OCI-LY7 (cell line): ENCODE results near the gene B4GAT1. TPM values are rescaled to one million over a fixed set of nuclear protein-coding genes. Genes with fewer than 3 reads are reported as not detected.

Experiments used
- BruUV-seq: library from RNA; stranded (reverse); fragments of 400-500 nt; replicated peaks from 2 replicates; lab custom pipeline; 2021; lab: Mats Ljungman, UMichigan
- CTCF ChIA-PET: fragments of 300-600 bp; sonication (Branson Sonifier 250); formaldehyde crosslinking; loops from one replicate; lab custom pipeline; 2022; ENCODE audit warnings: antibody characterized with exemption; ENCODE audit not compliant: unreplicated experiment; lab: Charles Lee
- POLR2A ChIA-PET: fragments of 300-600 bp; sonication (Branson Sonifier 250); formaldehyde crosslinking; loops from one replicate; lab custom pipeline; 2022; ENCODE audit warnings: antibody characterized with exemption; lab: Charles Lee
- DNase-seq: peaks from one replicate; pipeline ENCODE4 v3.0.0-alpha.2; 2015; ENCODE audit warnings: low spot score
- H2AFZ ChIP-seq: fragments of 200-600 bp; sonication (generic), shearing (Covaris generic); 2 replicates; pipeline ENCODE4 v1.6.1; 2014; ENCODE audit warnings: mild to moderate bottlenecking, antibody characterized with exemption, low read length, moderate library complexity
- H3K27ac ChIP-seq: fragments of 200-600 bp; sonication (generic); 2 replicates; pipeline ENCODE4 v1.5.1; 2014; ENCODE audit warnings: mixed run types, low read depth, mild to moderate bottlenecking, moderate library complexity, low read length, inconsistent platforms; ENCODE audit not compliant: poor library complexity, severe bottlenecking
- H3K36me3 ChIP-seq: fragments of 200-600 bp; sonication (generic); 2 replicates; pipeline ENCODE4 v1.6.1; 2014; ENCODE audit warnings: mild to moderate bottlenecking, antibody characterized with exemption, low read length, moderate library complexity, mixed read lengths; ENCODE audit not compliant: insufficient read depth
- H3K4me1 ChIP-seq: fragments of 200-600 bp; sonication (generic); 2 replicates; pipeline ENCODE4 v1.5.1; 2014; ENCODE audit warnings: mild to moderate bottlenecking, low read length; ENCODE audit not compliant: insufficient read depth, poor library complexity, severe bottlenecking
- H3K4me2 ChIP-seq: fragments of 200-600 bp; sonication (generic); 2 replicates; pipeline ENCODE4 v1.6.1; 2014; ENCODE audit warnings: mild to moderate bottlenecking, low read length
- H3K4me3 ChIP-seq: fragments of 200-600 bp; sonication (generic); 2 replicates; pipeline ENCODE4 v1.5.1; 2014; ENCODE audit warnings: mild to moderate bottlenecking, low read depth, low read length; ENCODE audit not compliant: poor library complexity, severe bottlenecking
- H3K79me2 ChIP-seq: fragments of 200-600 bp; sonication (generic); 2 replicates; pipeline ENCODE4 v1.6.1; 2016; ENCODE audit warnings: low read depth, mild to moderate bottlenecking, low read length, moderate library complexity, mixed read lengths; ENCODE audit not compliant: insufficient read depth
- H3K9me2 ChIP-seq: fragments of 200-600 bp; sonication (generic); 2 replicates; pipeline ENCODE4 v1.6.1; 2016; ENCODE audit warnings: mild to moderate bottlenecking, low read length, mixed read lengths; ENCODE audit not compliant: insufficient read depth
- H3K9me3 ChIP-seq: fragments of 200-600 bp; sonication (generic); 2 replicates; pipeline ENCODE4 v1.6.1; 2014; ENCODE audit warnings: mild to moderate bottlenecking, mixed run types, low read length, mixed read lengths
- H4K20me1 ChIP-seq: fragments of 200-600 bp; sonication (generic); 2 replicates; pipeline ENCODE4 v1.6.1; 2014; ENCODE audit warnings: mild to moderate bottlenecking, antibody characterized with exemption, low read length, moderate library complexity, mixed read lengths; ENCODE audit not compliant: insufficient read depth
- EZH2phosphoT487 ChIP-seq: fragments of 200-600 bp; sonication (generic); IDR thresholded peaks from 2 replicates; pipeline ENCODE4 v1.6.1; 2018; ENCODE audit warnings: low read depth, borderline replicate concordance, mild to moderate bottlenecking, mixed run types, antibody characterized with exemption, low read length, moderate library complexity, mixed read lengths
- intact Hi-C: fragments of 100-400 bp; cut with micrococcal nuclease; formaldehyde crosslinking; loops from one replicate; pipeline ENCODE4 v1.10.0; 2022; ENCODE audit not compliant: unreplicated experiment
- small RNA-seq: library from RNA; depleted of rRNA; stranded (forward); fragments of <200 nt; gene quantifications from one replicate; pipeline ENCODE3, GENCODE V24; 2014
- total RNA-seq, 2 experiments: library from RNA; depleted of rRNA in 1 of 2; stranded (reverse); fragments of >200 nt in 1 of 2; shearing (Covaris generic) in 1 of 2; gene quantifications; 2 replicates each; pipeline ENCODE4 v1.2.3, GENCODE V29; 2014 to 2022
- TF ChIP-seq, protein P1 (sequence below): fragments of 200-600 bp; sonication (generic); conservative IDR thresholded peaks from 2 replicates; pipeline ENCODE4 v1.5.1; 2014; ENCODE audit warnings: mild to moderate bottlenecking, antibody characterized with exemption, low read length, moderate library complexity, mixed read lengths

B4GAT1 gene
- total RNA-seq, 2 experiments from 2014 or later, result 9.8 to 11.7 TPM

DNA sequence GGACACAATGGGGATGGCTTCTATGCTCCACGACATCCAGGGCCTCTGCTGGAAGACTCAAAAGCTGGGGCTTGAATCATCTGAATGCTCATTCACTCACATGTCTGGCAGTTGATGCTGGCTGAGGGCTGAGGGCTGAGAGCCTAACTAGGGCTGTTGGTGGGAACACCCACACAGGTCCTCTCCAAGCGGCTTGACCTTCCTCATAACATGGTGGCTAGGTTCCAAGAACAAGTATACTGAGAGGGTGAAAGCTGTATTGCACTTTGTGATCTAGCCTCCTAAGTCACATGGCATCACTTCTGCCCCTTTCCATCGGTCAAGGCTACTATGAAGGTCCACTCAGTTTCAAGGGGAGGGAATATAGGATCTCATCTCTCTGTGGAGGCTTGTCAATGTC, 48.2 kb downstream of the B4GAT1 start:
- ChIA-PET POLR2A (no interaction called here), CTCF (interaction anchor here (0.6 kb wide), 1 partner anchor 12 kb away, joined by 3 read pairs; no protein-coding TSS in a partner anchor)
- intact Hi-C loops, result no loop called here
- TF ChIP-seq EZH2phosphoT487, result no peak
- TF ChIP-seq, protein P1, sequence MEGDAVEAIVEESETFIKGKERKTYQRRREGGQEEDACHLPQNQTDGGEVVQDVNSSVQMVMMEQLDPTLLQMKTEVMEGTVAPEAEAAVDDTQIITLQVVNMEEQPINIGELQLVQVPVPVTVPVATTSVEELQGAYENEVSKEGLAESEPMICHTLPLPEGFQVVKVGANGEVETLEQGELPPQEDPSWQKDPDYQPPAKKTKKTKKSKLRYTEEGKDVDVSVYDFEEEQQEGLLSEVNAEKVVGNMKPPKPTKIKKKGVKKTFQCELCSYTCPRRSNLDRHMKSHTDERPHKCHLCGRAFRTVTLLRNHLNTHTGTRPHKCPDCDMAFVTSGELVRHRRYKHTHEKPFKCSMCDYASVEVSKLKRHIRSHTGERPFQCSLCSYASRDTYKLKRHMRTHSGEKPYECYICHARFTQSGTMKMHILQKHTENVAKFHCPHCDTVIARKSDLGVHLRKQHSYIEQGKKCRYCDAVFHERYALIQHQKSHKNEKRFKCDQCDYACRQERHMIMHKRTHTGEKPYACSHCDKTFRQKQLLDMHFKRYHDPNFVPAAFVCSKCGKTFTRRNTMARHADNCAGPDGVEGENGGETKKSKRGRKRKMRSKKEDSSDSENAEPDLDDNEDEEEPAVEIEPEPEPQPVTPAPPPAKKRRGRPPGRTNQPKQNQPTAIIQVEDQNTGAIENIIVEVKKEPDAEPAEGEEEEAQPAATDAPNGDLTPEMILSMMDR, result no peak
- BruUV-seq, result no TSS peak
- no peak for DNase-seq
- Histone ChIP-seq H3K36me3 (no peaks in the 10 kb centered on the region), H3K4me1 (no peaks in the 10 kb centered on the region), H3K4me2 (no peak overlapping the region), H3K9me2 (no peaks in the 10 kb centered on the region), H3K9me3 (no peaks in the 10 kb centered on the region), H4K20me1 (no peaks in the 10 kb centered on the region), H3K4me3 (no peak overlapping the region), H3K27ac (no peak overlapping the region), H3K79me2 (no peaks in the 10 kb centered on the region), H2AFZ (no peak overlapping the region)

DNA sequence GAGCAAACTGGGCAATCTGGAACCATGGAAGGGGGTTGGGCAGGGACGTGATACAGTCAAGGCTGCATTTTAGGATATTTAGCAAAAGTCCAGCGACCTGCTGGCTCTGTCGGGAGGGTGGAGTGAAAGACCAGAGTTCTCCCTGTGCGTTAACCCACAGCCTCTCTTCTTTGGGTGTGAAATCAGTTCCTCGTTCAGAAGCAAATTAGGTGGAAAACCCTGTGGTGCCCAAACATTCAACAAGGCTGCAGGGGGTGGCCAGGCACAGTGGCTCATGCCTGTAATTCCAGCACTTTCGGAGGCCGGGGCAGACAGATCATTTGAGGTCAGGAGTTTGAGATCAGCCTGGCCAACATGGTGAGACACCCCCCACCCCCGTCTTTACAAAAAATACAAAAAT, 49.8 kb downstream of the B4GAT1 start:
- no peak overlapping the region for H2AFZ ChIP-seq
- H4K20me1 ChIP-seq, result no peaks in the 10 kb centered on the region
- no peak overlapping the region for H3K4me2 ChIP-seq
- H3K9me3 ChIP-seq, result no peaks in the 10 kb centered on the region
- intact Hi-C loops, result no loop called here
- no TSS peak for BruUV-seq
- ChIA-PET CTCF (no interaction called here), POLR2A (interaction anchor here (1.7 kb wide), 1 partner anchor 9 kb away, joined by 5 read pairs; the partner anchor contains the start of gene YIF1A)
- no peaks in the 10 kb centered on the region for H3K79me2 ChIP-seq
- H3K4me1 ChIP-seq, result no peaks in the 10 kb centered on the region
- no peaks in the 10 kb centered on the region for H3K9me2 ChIP-seq
- no peak for DNase-seq
- no peaks in the 10 kb centered on the region for H3K36me3 ChIP-seq
- TF ChIP-seq, protein P1, result no peak
- no peak for TF ChIP-seq EZH2phosphoT487
- H3K27ac ChIP-seq, result no peak overlapping the region
- no peak overlapping the region for H3K4me3 ChIP-seq

Small RNA genes within 50 kb of the gene (small RNA-seq; reads per million reads assigned to genes)
- gene RF00017 (not detected), gene RNU1-84P (0.21 reads per million)

Other genes starting within 250 kb of the B4GAT1 start
- gene KLC2, start 89.9 kb downstream of the B4GAT1 start, total RNA-seq (2014; rRNA removed; shearing (Covaris generic)), result 19.8 and 22.1 TPM in 2 replicates
- gene KLC2, start 89.9 kb downstream of the B4GAT1 start, total RNA-seq (2022), result 43.6 and 55.2 TPM in 2 replicates
- 69.2 and 77.7 TPM in 2 replicates for gene RAB1B, start 79.0 kb downstream of the B4GAT1 start, total RNA-seq (2014; rRNA removed; shearing (Covaris generic))
- 81.8 and 88.1 TPM in 2 replicates for gene RAB1B, start 79.0 kb downstream of the B4GAT1 start, total RNA-seq (2022)
- gene CNIH2, start 69.5 kb downstream of the B4GAT1 start, total RNA-seq (2014; rRNA removed; shearing (Covaris generic)), result 0.23 and 0.60 TPM in 2 replicates
- 2.7 and 3.5 TPM in 2 replicates for gene CNIH2, start 69.5 kb downstream of the B4GAT1 start, total RNA-seq (2022)
- 63.9 and 73.4 TPM in 2 replicates for gene YIF1A, start 58.5 kb downstream of the B4GAT1 start, total RNA-seq (2014; rRNA removed; shearing (Covaris generic))
- 44.9 and 57.2 TPM in 2 replicates for gene YIF1A, start 58.5 kb downstream of the B4GAT1 start, total RNA-seq (2022)
- not detected in 2 replicates for gene TMEM151A, start 55.7 kb downstream of the B4GAT1 start, total RNA-seq (2014; rRNA removed; shearing (Covaris generic))
- not detected in 2 replicates for gene TMEM151A, start 55.7 kb downstream of the B4GAT1 start, total RNA-seq (2022)
- 0.08 TPM in 1 of 2 replicates, not detected in the other for gene CD248, start 30.6 kb downstream of the B4GAT1 start, total RNA-seq (2014; rRNA removed; shearing (Covaris generic))
- 0.18 and 0.46 TPM in 2 replicates for gene CD248, start 30.6 kb downstream of the B4GAT1 start, total RNA-seq (2022)
- gene RIN1, start 11.2 kb downstream of the B4GAT1 start, total RNA-seq (2014; rRNA removed; shearing (Covaris generic)), result 1.2 and 1.6 TPM in 2 replicates
- 2.9 and 3.7 TPM in 2 replicates for gene RIN1, start 11.2 kb downstream of the B4GAT1 start, total RNA-seq (2022)
- gene BRMS1, start 2.5 kb downstream of the B4GAT1 start, total RNA-seq (2014; rRNA removed; shearing (Covaris generic)), result 43.8 and 56.2 TPM in 2 replicates
- gene BRMS1, start 2.5 kb downstream of the B4GAT1 start, total RNA-seq (2022), result 35.9 and 43.1 TPM in 2 replicates
- 24.7 and 33.6 TPM in 2 replicates for gene SLC29A2, start 24.1 kb upstream of the B4GAT1 start, total RNA-seq (2014; rRNA removed; shearing (Covaris generic))
- gene SLC29A2, start 24.1 kb upstream of the B4GAT1 start, total RNA-seq (2022), result 55.6 and 56.4 TPM in 2 replicates
- gene NPAS4, start 73.4 kb upstream of the B4GAT1 start, total RNA-seq (2014; rRNA removed; shearing (Covaris generic)), result not detected in 2 replicates
- not detected in 2 replicates for gene NPAS4, start 73.4 kb upstream of the B4GAT1 start, total RNA-seq (2022)
- 82.6 and 101 TPM in 2 replicates for gene MRPL11, start 91.2 kb upstream of the B4GAT1 start, total RNA-seq (2014; rRNA removed; shearing (Covaris generic))
- 75.1 and 88.6 TPM in 2 replicates for gene MRPL11, start 91.2 kb upstream of the B4GAT1 start, total RNA-seq (2022)
- gene PELI3, start 119.3 kb upstream of the B4GAT1 start, total RNA-seq (2014; rRNA removed; shearing (Covaris generic)), result 7.7 and 8.1 TPM in 2 replicates
- 4.3 and 4.5 TPM in 2 replicates for gene PELI3, start 119.3 kb upstream of the B4GAT1 start, total RNA-seq (2022)
- 40.0 and 47.2 TPM in 2 replicates for gene DPP3, start 132.8 kb upstream of the B4GAT1 start, total RNA-seq (2014; rRNA removed; shearing (Covaris generic))
- gene DPP3, start 132.8 kb upstream of the B4GAT1 start, total RNA-seq (2022), result 53.4 and 60.3 TPM in 2 replicates
- gene BBS1, start 163.0 kb upstream of the B4GAT1 start, total RNA-seq (2014; rRNA removed; shearing (Covaris generic)), result 8.7 and 14.7 TPM in 2 replicates
- gene BBS1, start 163.0 kb upstream of the B4GAT1 start, total RNA-seq (2022), result 15.2 and 15.7 TPM in 2 replicates
- gene ZDHHC24, start 198.4 kb upstream of the B4GAT1 start, total RNA-seq (2014; rRNA removed; shearing (Covaris generic)), result 11.3 and 11.9 TPM in 2 replicates
- gene ZDHHC24, start 198.4 kb upstream of the B4GAT1 start, total RNA-seq (2022), result 33.3 and 35.1 TPM in 2 replicates
- gene ACTN3, start 199.3 kb upstream of the B4GAT1 start, total RNA-seq (2014; rRNA removed; shearing (Covaris generic)), result not detected in 2 replicates
- gene ACTN3, start 199.3 kb upstream of the B4GAT1 start, total RNA-seq (2022), result 0.15 and 0.27 TPM in 2 replicates
- not detected in 2 replicates for gene CTSF, start 221.0 kb upstream of the B4GAT1 start, total RNA-seq (2014; rRNA removed; shearing (Covaris generic))
- gene CTSF, start 221.0 kb upstream of the B4GAT1 start, total RNA-seq (2022), result not detected in 2 replicates
- gene CCDC87, start 245.4 kb upstream of the B4GAT1 start, total RNA-seq (2014; rRNA removed; shearing (Covaris generic)), result 0.13 and 0.26 TPM in 2 replicates
- 0.17 and 0.36 TPM in 2 replicates for gene CCDC87, start 245.4 kb upstream of the B4GAT1 start, total RNA-seq (2022)
- gene CCS, start 245.6 kb upstream of the B4GAT1 start, total RNA-seq (2014; rRNA removed; shearing (Covaris generic)), result 31.7 and 32.6 TPM in 2 replicates
- gene CCS, start 245.6 kb upstream of the B4GAT1 start, total RNA-seq (2022), result 34.4 and 36.7 TPM in 2 replicates